K562 (cell line): ENCODE measurements around the gene POR. TPM values are rescaled to one million over a fixed set of nuclear protein-coding genes. Genes with fewer than 3 reads are reported as not detected.
A peak's percentile ranks its signal among the peaks of the same experiment; 100 is the strongest.
"Not testable (repeated sequence)": the region's sequence is repeated elsewhere in the genome, so short reads cannot be mapped to it uniquely, and the experiment has no call there.

Experiments
- ATAC-seq: fragments of 200-7000 bp; cut with Tn5 transposase; 3 replicates; pipeline ENCODE4 v1.9.1; 2020; ENCODE audit warnings: moderate library complexity
- BruUV-seq: library from RNA; stranded (reverse); fragments of 400-500 nt; replicated peaks from 2 replicates; lab custom pipeline; 2021; lab: Mats Ljungman, UMichigan
- CTCF ChIA-PET: fragments of 300-600 bp; formaldehyde crosslinking; extraction: SDS; loops from one replicate; lab custom pipeline; 2021; ENCODE audit warnings: low intra/inter-chr PET ratio; lab: Yijun Ruan, JAX
- POLR2A ChIA-PET: fragments of 300-600, 350-650 bp; sonication (Branson Sonifier 250); formaldehyde crosslinking; extraction: SDS; loops from one replicate; lab custom pipeline; 2021; ENCODE audit warnings: antibody characterized with exemption, inconsistent platforms; lab: Yijun Ruan, JAX
- DNase-seq, 4 experiments: peaks; one replicate each; pipeline versions ENCODE4 v3.0.0 to v3.0.0-alpha.2; 2011 to 2018; ENCODE audit warnings: low spot score in 3 of 4, mixed read lengths in 3 of 4; ENCODE audit errors: extremely low read depth in 1 of 4
- FAIRE-seq: peaks from 2 replicates; lab custom pipeline; 2011; peaks lifted over from hg19 to GRCh38; lab: Jason Lieb, UNC
- H2AFZ ChIP-seq: 2 replicates; pipeline ENCODE4 v1.6.0; 2011; ENCODE audit warnings: low read depth, low read length, control low read depth, inconsistent platforms
- H3K27ac ChIP-seq: fragments of 200-600 bp; 3 replicates; pipeline ENCODE4 v1.8.0; 2011; ENCODE audit warnings: low read depth, mild to moderate bottlenecking, control low read depth, inconsistent platforms, low read length, moderate library complexity, mixed read lengths; ENCODE audit errors: extremely low read depth
- H3K27me3 ChIP-seq, 2 experiments: fragments of 300-600 bp in 1 of 2; 2 replicates in 1 of 2; 3 replicates in 1 of 2; pipeline versions ENCODE4 v1.6.0 to v1.8.0; 2011; ENCODE audit warnings: inconsistent platforms in 2 of 2, low read length in 2 of 2, mild to moderate bottlenecking in 1 of 2, mixed read lengths in 1 of 2, moderate library complexity in 1 of 2; ENCODE audit not compliant: control insufficient read depth in 2 of 2, insufficient read depth in 2 of 2
- H3K36me3 ChIP-seq: fragments of 300-600 bp; 3 replicates; pipeline ENCODE4 v1.8.0; 2011; ENCODE audit warnings: mild to moderate bottlenecking, low read length, inconsistent platforms; ENCODE audit not compliant: control insufficient read depth, insufficient read depth
- H3K4me1 ChIP-seq, 2 experiments: fragments of 200-600 bp in 1 of 2; replicated peaks in 1 of 2; 2 replicates in 1 of 2; 3 replicates in 1 of 2; pipeline versions ENCODE4 v1.5.1 to v1.8.0; 2011; ENCODE audit warnings: inconsistent platforms in 2 of 2, low read length in 2 of 2, mild to moderate bottlenecking in 1 of 2, mixed read lengths in 1 of 2, moderate library complexity in 1 of 2; ENCODE audit not compliant: control insufficient read depth in 2 of 2, insufficient read depth in 2 of 2
- H3K4me2 ChIP-seq: 2 replicates; pipeline ENCODE4 v1.6.1; 2011; ENCODE audit warnings: low read length, control low read depth, inconsistent platforms, mixed read lengths; ENCODE audit not compliant: insufficient read depth
- H3K4me3 ChIP-seq: fragments of 200-600 bp; sonication (generic), shearing (Covaris generic); 2 replicates; pipeline ENCODE4 v1.5.1; 2016; ENCODE audit warnings: control low read depth, inconsistent platforms
- H3K79me2 ChIP-seq: fragments of 200-600 bp; 3 replicates; pipeline ENCODE4 v1.8.0; 2011; ENCODE audit warnings: low read length, inconsistent platforms; ENCODE audit not compliant: control insufficient read depth, insufficient read depth
- H3K9ac ChIP-seq, 2 experiments: 2 replicates each; pipeline versions ENCODE4 v1.6.0 to v1.6.1; 2011; ENCODE audit warnings: low read depth in 2 of 2, low read length in 2 of 2, control low read depth in 1 of 2, inconsistent platforms in 1 of 2, mild to moderate bottlenecking in 1 of 2, mixed read lengths in 1 of 2; ENCODE audit not compliant: insufficient read depth in 1 of 2
- H3K9me1 ChIP-seq: one replicate; pipeline ENCODE4 v1.6.0; 2011; ENCODE audit warnings: inconsistent platforms, mild to moderate bottlenecking, low read length, moderate library complexity; ENCODE audit not compliant: control insufficient read depth, insufficient read depth
- H3K9me3 ChIP-seq: replicated peaks from 2 replicates; pipeline ENCODE4 v1.5.1; 2011; ENCODE audit warnings: low read depth, low read length, inconsistent platforms; ENCODE audit not compliant: control insufficient read depth, insufficient read depth
- H4K20me1 ChIP-seq: replicated peaks from 2 replicates; pipeline ENCODE4 v1.6.1; 2011; ENCODE audit warnings: low read length, inconsistent platforms, mixed read lengths; ENCODE audit not compliant: control insufficient read depth, insufficient read depth
- PHF21A ChIP-seq: fragments of 450-650 bp; IDR thresholded peaks from 2 replicates; pipeline ENCODE4 v1.6.1; 2017; ENCODE audit warnings: low read depth, borderline replicate concordance
- POU5F1 ChIP-seq: fragments of 150-350 bp; IDR thresholded peaks from 2 replicates; pipeline ENCODE4 v1.6.1; 2014; ENCODE audit warnings: borderline replicate concordance, low read length, low read depth, mild to moderate bottlenecking; ENCODE audit not compliant: partially characterized antibody
- ZFP1 ChIP-seq: fragments of 450-650 bp; formaldehyde crosslinking; IDR thresholded peaks from 2 replicates; pipeline ENCODE4 v1.4.0; 2020; ENCODE audit warnings: mild to moderate bottlenecking, mixed read lengths
- ZNF184 ChIP-seq: sonication (generic); formaldehyde crosslinking; IDR thresholded peaks from 2 replicates; pipeline ENCODE4 v1.5.0; 2020; ENCODE audit warnings: missing genetic modification reagents
- WGBS: fragments of 100-300 bp; shearing (Covaris generic); methylation state at CpG from one replicate; pipeline ENCODE4 v1.1.6; 2016; ENCODE audit warnings: low coverage, mixed read lengths; ENCODE audit not compliant: insufficient coverage; ENCODE audit errors: missing lambda C conversion rate; 5-methylcytosine and 5-hydroxymethylcytosine counted together
- in situ Hi-C: fragments of 300-500 bp; cut with MboI; formaldehyde crosslinking; loops from 4 replicates; pipeline ENCODE4 v1.15.0; 2018; ENCODE audit warnings: inconsistent platforms, mixed read lengths
- intact Hi-C: fragments of 100-400 bp; cut with micrococcal nuclease; formaldehyde crosslinking; loops from 2 replicates; pipeline ENCODE4 v1.14.2; 2022
- polyA plus RNA-seq, 8 experiments: library from polyadenylated mRNA; depleted of rRNA in 4 of 8; stranded (reverse) in 5 of 8; unstranded in 3 of 8; fragments of >200 nt; fragmentation: Nextera tagmentation in 2 of 8; fragmentation: Illumina TruSeq in 1 of 8; extraction: Ambion mirVana in 2 of 8; extraction: Trizol in 1 of 8; gene quantifications; 2 replicates each; pipeline versions ENCODE4 v1.2.1 to v1.2.3, GENCODE V29; 2011 to 2014; ENCODE audit warnings: inconsistent platforms in 1 of 8, missing spikeins in 1 of 8
- total RNA-seq, 7 experiments: library from RNA; depleted of rRNA in 6 of 7; stranded (reverse); fragments of >200 nt in 6 of 7; fragmentation: Illumina TruSeq in 2 of 7; extraction: Trizol in 2 of 7; gene quantifications; 2 replicates each; pipeline versions ENCODE4 v1.2.1 to v1.2.3, GENCODE V29; 2011 to 2021; ENCODE audit warnings: low replicate concordance in 1 of 7

The POR gene
- total and polyA plus RNA-seq, 9 of the 15 experiments (the other 6 are each of a cell fraction or from before 2014, with no cell fraction given) = 4.7 to 142 (median 40.8) TPM

- Histone ChIP-seq H3K27me3 (no peaks in the 10 kb centered on the region), H3K4me3 (no peak overlapping the region), H3K9me3 (no peaks in the 10 kb centered on the region), H3K36me3 (peaks cover 35% of the 10 kb centered on the region), H3K4me1 (peaks cover 0 to 5% of the 10 kb centered on the region in 2 experiments; a peak in 1 of 5 replicates), H3K4me2 (no peak overlapping the region), H3K79me2 (no peaks in the 10 kb centered on the region), H3K9ac (no peak overlapping the region), H2AFZ (no peak overlapping the region), H3K27ac (no peak overlapping the region), H4K20me1 (no peaks in the 10 kb centered on the region; the same call in 1 of the 2 replicates), H3K9me1 (peaks cover 1% of the 10 kb centered on the region)
- no peak for ATAC-seq
- ChIA-PET CTCF (no interaction called here), POLR2A (no interaction called here)
- FAIRE-seq = no peak
- no peak for TF ChIP-seq ZFP1 (CRISPR knock-in tag)
- TF ChIP-seq ZNF184 (CRISPR knock-in tag) = no peak
- no peak for TF ChIP-seq POU5F1
- TF ChIP-seq PHF21A = no peak
- intact Hi-C loops (no loop called here), in situ Hi-C loops (loop anchor here (25.0 kb wide), 1 partner anchor 566 kb away; no protein-coding TSS in a partner anchor)
- no TSS peak for BruUV-seq
- 78% methylated on average over 8 of the region's 10 CpGs for WGBS
- DNase-seq = peak in 1 of 4 experiments; percentile 2
These were observed 88.4 kb downstream of the POR start for GRCh38 chr7:76003351-76003750.

- H3K4me1 ChIP-seq, H3K4me3 ChIP-seq, H3K9me1 ChIP-seq, BruUV-seq, H3K27ac ChIP-seq, H3K79me2 ChIP-seq, CTCF ChIA-PET, DNase-seq, intact Hi-C loops, H4K20me1 ChIP-seq, H3K9me3 ChIP-seq, H3K4me2 ChIP-seq, ATAC-seq, FAIRE-seq, H3K27me3 ChIP-seq, H2AFZ ChIP-seq: not testable (repeated sequence)
- peaks cover 35% of the 10 kb centered on the region for H3K36me3 ChIP-seq
- POLR2A ChIA-PET = interaction anchor here (0.7 kb wide), 1 partner anchor 1543 kb away, joined by 3 read pairs; no protein-coding TSS in a partner anchor
- H3K9ac ChIP-seq = peak overlapping the region in 1 of 2 experiments; percentile 46; a peak in 1 of 4 replicates
- 75% methylated on average over 4 of the region's 4 CpGs for WGBS
- in situ Hi-C loops = loop anchor here (25.0 kb wide), 1 partner anchor 568 kb away; no protein-coding TSS in a partner anchor
These were observed 90.0 kb downstream of the POR start for GRCh38 chr7:76005004-76005403.
